Neural progenitor cell (in vitro differentiated cells): Measurements from ENCODE around the gene SLC25A13. TPM values are rescaled to one million over a fixed set of nuclear protein-coding genes. Genes with fewer than 3 reads are reported as not detected.

Experiments
- DNase-seq: peaks from one replicate; pipeline ENCODE4 v3.0.0-alpha.2; 2016; ENCODE audit warnings: low spot score
- H2AFZ ChIP-seq: fragments of 200-600 bp; sonication (generic); replicated peaks from 2 replicates; pipeline ENCODE4 v1.6.1; 2016; ENCODE audit warnings: antibody characterized with exemption
- H3F3A ChIP-seq: fragments of 200-600 bp; sonication (generic); 2 replicates; pipeline ENCODE4 v1.6.1; 2016; ENCODE audit warnings: antibody characterized with exemption, low read depth
- H3K27ac ChIP-seq: fragments of 200-600 bp; sonication (generic); 2 replicates; pipeline ENCODE4 v1.5.1; 2016; ENCODE audit warnings: mild to moderate bottlenecking
- H3K27me3 ChIP-seq: fragments of 200-600 bp; sonication (generic); 2 replicates; pipeline ENCODE4 v1.6.1; 2016; ENCODE audit warnings: mild to moderate bottlenecking, moderate library complexity
- H3K36me3 ChIP-seq: fragments of 200-600 bp; sonication (generic); 2 replicates; pipeline ENCODE4 v1.5.1; 2016
- H3K4me1 ChIP-seq: fragments of 200-600 bp; sonication (generic); 2 replicates; pipeline ENCODE4 v1.6.1; 2016; ENCODE audit warnings: mixed run types
- H3K4me2 ChIP-seq: fragments of 200-600 bp; sonication (generic); 2 replicates; pipeline ENCODE4 v1.6.1; 2016
- H3K4me3 ChIP-seq: fragments of 200-600 bp; sonication (generic); 2 replicates; pipeline ENCODE4 v1.5.1; 2016
- H3K79me2 ChIP-seq: fragments of 200-600 bp; sonication (generic); 2 replicates; pipeline ENCODE4 v1.6.1; 2016; ENCODE audit warnings: low read depth
- H3K9ac ChIP-seq: fragments of 200-600 bp; sonication (generic); 2 replicates; pipeline ENCODE4 v1.6.1; 2016
- H3K9me3 ChIP-seq: fragments of 200-600 bp; sonication (generic); 2 replicates; pipeline ENCODE4 v1.5.1; 2016; ENCODE audit warnings: low read depth
- H4K20me1 ChIP-seq: fragments of 200-600 bp; sonication (generic); 2 replicates; pipeline ENCODE4 v1.6.1; 2016; ENCODE audit warnings: low read depth
- H3K27ac Mint-ChIP-seq: 3 replicates; pipeline ENCODE4 v1.8.0; 2021; ENCODE audit warnings: mixed read lengths
- H3K27me3 Mint-ChIP-seq: 2 replicates; pipeline ENCODE4 v1.8.0; 2022; ENCODE audit warnings: low read depth, mild to moderate bottlenecking, inconsistent platforms, moderate library complexity, mixed read lengths; ENCODE audit not compliant: insufficient read depth
- H3K36me3 Mint-ChIP-seq: 3 replicates; pipeline ENCODE4 v1.8.0; 2021; ENCODE audit warnings: mixed read lengths
- H3K4me1 Mint-ChIP-seq: 3 replicates; pipeline ENCODE4 v1.8.0; 2021; ENCODE audit warnings: mixed read lengths
- H3K4me3 Mint-ChIP-seq: 3 replicates; pipeline ENCODE4 v1.8.0; 2021; ENCODE audit warnings: mild to moderate bottlenecking, moderate library complexity, mixed read lengths
- H3K9me3 Mint-ChIP-seq: 3 replicates; pipeline ENCODE4 v1.8.0; 2020; ENCODE audit warnings: mixed read lengths
- EZH2 ChIP-seq: fragments of 200-600 bp; sonication (generic); IDR thresholded peaks from 2 replicates; pipeline ENCODE4 v1.6.1; 2017; ENCODE audit warnings: antibody characterized with exemption, mild to moderate bottlenecking, moderate library complexity
- EZH2phosphoT487 ChIP-seq: fragments of 200-600 bp; sonication (generic); IDR thresholded peaks from 2 replicates; pipeline ENCODE4 v1.6.1; 2017; ENCODE audit warnings: antibody characterized with exemption
- total RNA-seq: library from RNA; depleted of rRNA; stranded (reverse); fragments of >200 nt; gene quantifications from 2 replicates; pipeline ENCODE4 v1.2.3, GENCODE V29; 2015; ENCODE audit warnings: low replicate concordance
- TF ChIP-seq, protein P1 (sequence below): fragments of 200-600 bp; sonication (generic); IDR thresholded peaks from 2 replicates; pipeline ENCODE4 v1.5.1; 2017; ENCODE audit warnings: antibody characterized with exemption, mild to moderate bottlenecking

The SLC25A13 gene
- total RNA-seq, 1 donor from 2014 or later: 83.3 TPM

DNA sequence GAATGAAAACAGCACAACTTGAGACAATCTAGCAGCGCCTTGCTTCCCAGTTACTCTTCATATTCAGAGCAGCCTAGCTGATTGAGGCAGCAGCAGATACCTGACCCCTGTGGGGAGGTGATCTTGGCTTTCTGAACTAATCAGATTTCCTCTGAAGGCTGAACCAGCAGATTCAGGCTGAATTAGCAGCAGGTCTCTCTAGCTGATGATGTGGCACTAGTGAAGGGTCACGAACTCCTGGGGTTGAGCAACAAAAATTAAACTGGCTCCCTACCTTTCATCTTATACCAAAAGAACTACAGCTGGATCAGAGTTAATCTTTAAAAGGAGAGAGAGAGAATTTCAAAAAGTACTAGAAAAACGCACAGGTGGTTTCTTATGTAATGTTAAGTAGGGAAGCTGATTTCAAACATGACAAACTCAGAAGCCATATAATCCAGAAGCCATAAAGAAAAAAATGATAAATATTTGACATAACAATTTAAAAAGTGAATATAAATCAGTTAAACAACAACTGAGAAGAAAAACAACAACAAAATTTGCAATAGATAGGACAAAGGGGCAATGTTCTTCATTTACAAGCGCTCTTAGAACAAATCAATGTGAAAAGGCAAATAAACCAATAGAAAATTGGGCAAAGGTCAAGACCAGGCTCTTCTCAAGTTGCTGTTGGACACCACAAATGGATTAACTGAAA lies 13.5 kb downstream of the SLC25A13 start:
- H3K27me3 ChIP-seq: no peaks in the 10 kb centered on the region
- TF ChIP-seq, protein P1, sequence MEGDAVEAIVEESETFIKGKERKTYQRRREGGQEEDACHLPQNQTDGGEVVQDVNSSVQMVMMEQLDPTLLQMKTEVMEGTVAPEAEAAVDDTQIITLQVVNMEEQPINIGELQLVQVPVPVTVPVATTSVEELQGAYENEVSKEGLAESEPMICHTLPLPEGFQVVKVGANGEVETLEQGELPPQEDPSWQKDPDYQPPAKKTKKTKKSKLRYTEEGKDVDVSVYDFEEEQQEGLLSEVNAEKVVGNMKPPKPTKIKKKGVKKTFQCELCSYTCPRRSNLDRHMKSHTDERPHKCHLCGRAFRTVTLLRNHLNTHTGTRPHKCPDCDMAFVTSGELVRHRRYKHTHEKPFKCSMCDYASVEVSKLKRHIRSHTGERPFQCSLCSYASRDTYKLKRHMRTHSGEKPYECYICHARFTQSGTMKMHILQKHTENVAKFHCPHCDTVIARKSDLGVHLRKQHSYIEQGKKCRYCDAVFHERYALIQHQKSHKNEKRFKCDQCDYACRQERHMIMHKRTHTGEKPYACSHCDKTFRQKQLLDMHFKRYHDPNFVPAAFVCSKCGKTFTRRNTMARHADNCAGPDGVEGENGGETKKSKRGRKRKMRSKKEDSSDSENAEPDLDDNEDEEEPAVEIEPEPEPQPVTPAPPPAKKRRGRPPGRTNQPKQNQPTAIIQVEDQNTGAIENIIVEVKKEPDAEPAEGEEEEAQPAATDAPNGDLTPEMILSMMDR: no peak
- TF ChIP-seq EZH2 (no peak), EZH2phosphoT487 (no peak)
- peaks cover 38% of the 10 kb centered on the region for H4K20me1 ChIP-seq
- Mint-ChIP-seq H3K27me3 (no peaks in the 10 kb centered on the region), H3K4me1 (peaks cover 30% of the 10 kb centered on the region), H3K4me3 (peak overlapping the region; percentile 9), H3K36me3 (peaks cover 32% of the 10 kb centered on the region), H3K27ac (peak overlapping the region; percentile 52), H3K9me3 (peaks cover 8% of the 10 kb centered on the region)
- H3F3A ChIP-seq: peaks cover 4% of the 10 kb centered on the region
- no peaks in the 10 kb centered on the region for H3K36me3 ChIP-seq
- H3K4me2 ChIP-seq: no peak overlapping the region
- H2AFZ ChIP-seq: no peak overlapping the region
- no peak overlapping the region for H3K4me3 ChIP-seq
- H3K9ac ChIP-seq: no peak overlapping the region
- peaks cover 90% of the 10 kb centered on the region for H3K79me2 ChIP-seq
- H3K27ac ChIP-seq: no peak overlapping the region
- H3K4me1 ChIP-seq: peaks cover 19% of the 10 kb centered on the region
- no peaks in the 10 kb centered on the region for H3K9me3 ChIP-seq
- no peak for DNase-seq

DNA sequence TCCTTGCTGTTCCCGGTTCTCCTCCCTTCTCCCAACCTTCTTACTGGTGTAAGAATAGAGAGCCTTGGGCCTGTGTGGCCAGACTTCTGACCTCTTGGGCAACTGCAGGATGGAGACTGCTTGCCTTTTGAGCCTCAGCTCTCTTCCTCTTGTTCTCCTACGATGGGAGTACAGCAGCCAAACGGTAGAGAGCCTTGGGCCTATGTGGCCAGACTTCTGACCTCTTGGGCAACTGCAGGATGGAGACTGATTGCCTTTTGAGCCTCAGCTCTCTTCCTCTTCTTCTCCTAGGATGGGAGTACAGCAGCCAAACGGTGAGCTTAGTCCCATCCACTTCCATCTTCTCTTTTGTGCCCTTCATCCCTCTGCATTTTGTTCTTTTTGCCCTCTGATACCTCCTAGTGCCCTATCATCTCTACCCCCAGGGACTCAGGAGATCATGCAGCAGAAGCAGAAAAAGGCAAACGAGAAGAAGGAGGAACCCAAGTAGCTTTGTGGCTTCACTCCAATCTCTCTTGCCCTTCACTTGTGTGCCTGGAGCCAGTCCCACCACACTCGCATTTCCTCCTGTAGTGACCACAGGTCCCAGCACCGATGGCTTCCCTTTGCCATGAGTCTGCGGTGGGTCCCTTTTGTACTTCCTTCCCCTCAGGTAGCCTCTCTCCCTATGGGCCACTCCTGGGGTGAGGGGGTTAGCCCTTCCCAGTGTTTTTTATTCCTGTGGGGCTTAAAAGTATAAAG lies 15.3 kb downstream of the SLC25A13 start:
- H3K4me3 Mint-ChIP-seq: no peak overlapping the region
- peaks cover 30% of the 10 kb centered on the region for H3K4me1 Mint-ChIP-seq
- H3K9me3 Mint-ChIP-seq: peaks cover 9% of the 10 kb centered on the region
- no peaks in the 10 kb centered on the region for H3K27me3 ChIP-seq
- peaks cover 4% of the 10 kb centered on the region for H3F3A ChIP-seq
- no peaks in the 10 kb centered on the region for H3K27me3 Mint-ChIP-seq
- TF ChIP-seq EZH2 (no peak), EZH2phosphoT487 (no peak)
- TF ChIP-seq, protein P1: no peak
- H3K4me1 ChIP-seq: peaks cover 19% of the 10 kb centered on the region
- H3K9ac ChIP-seq: no peak overlapping the region
- H3K4me2 ChIP-seq: no peak overlapping the region
- peaks cover 34% of the 10 kb centered on the region for H3K36me3 Mint-ChIP-seq
- H3K4me3 ChIP-seq: no peak overlapping the region
- H2AFZ ChIP-seq: no peak overlapping the region
- no peaks in the 10 kb centered on the region for H3K36me3 ChIP-seq
- DNase-seq: no peak
- H4K20me1 ChIP-seq: peaks cover 38% of the 10 kb centered on the region
- no peak overlapping the region for H3K27ac Mint-ChIP-seq
- peaks cover 90% of the 10 kb centered on the region for H3K79me2 ChIP-seq
- H3K9me3 ChIP-seq: no peaks in the 10 kb centered on the region
- H3K27ac ChIP-seq: no peak overlapping the region

DNA sequence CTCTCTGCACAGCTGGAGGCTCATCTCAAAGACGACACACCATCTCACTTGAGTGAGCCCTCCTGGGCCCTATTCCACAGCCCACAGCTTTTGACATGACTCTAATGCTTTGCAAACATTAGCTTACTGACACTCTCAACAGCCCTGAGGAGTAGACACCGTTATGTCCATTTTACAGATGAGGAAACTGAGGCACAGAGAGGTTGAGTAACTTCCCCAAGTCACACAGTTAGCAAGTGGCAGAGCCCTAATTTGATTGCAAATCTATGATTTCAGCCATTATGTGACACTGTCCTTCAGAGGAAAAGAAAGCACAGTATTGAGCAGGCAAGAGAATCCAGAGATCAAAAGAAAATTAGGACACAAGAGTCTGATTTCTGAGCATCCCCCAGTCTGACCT lies 16.0 kb downstream of the SLC25A13 start:
- no peak for DNase-seq
- H3K9me3 Mint-ChIP-seq: peaks cover 9% of the 10 kb centered on the region
- Histone ChIP-seq H3K4me2 (no peak overlapping the region), H3K79me2 (peaks cover 89% of the 10 kb centered on the region), H3K9me3 (no peaks in the 10 kb centered on the region), H3K27me3 (no peaks in the 10 kb centered on the region), H3F3A (peaks cover 4% of the 10 kb centered on the region), H3K27ac (no peak overlapping the region), H2AFZ (no peak overlapping the region), H3K4me3 (no peak overlapping the region), H4K20me1 (peaks cover 33% of the 10 kb centered on the region), H3K9ac (no peak overlapping the region), H3K36me3 (no peaks in the 10 kb centered on the region), H3K4me1 (peaks cover 17% of the 10 kb centered on the region)
- no peak overlapping the region for H3K27ac Mint-ChIP-seq
- no peaks in the 10 kb centered on the region for H3K27me3 Mint-ChIP-seq
- peaks cover 30% of the 10 kb centered on the region for H3K4me1 Mint-ChIP-seq
- no peak for TF ChIP-seq EZH2
- TF ChIP-seq, protein P1: no peak
- no peak for TF ChIP-seq EZH2phosphoT487
- no peak overlapping the region for H3K4me3 Mint-ChIP-seq
- peaks cover 30% of the 10 kb centered on the region for H3K36me3 Mint-ChIP-seq
